HG02642 (cell line): Measurements from ENCODE around the gene MAP10.

Source experiments
- ATAC-seq: cut with Tn5 transposase; IDR thresholded peaks from one replicate; pipeline ENCODE4 v1.9.1; 2021; ENCODE audit warnings: mild to moderate bottlenecking; ENCODE audit not compliant: unreplicated experiment, poor library complexity

Gene MAP10

GRCh38 chr1:232853994-232854797 lies 49.0 kb downstream of the MAP10 start:
- no peak for ATAC-seq

GRCh38 chr1:232854798-232855159 lies 49.6 kb downstream of the MAP10 start:
- ATAC-seq, result no peak

- ATAC-seq, result no peak
Observed at GRCh38 chr1:232856541-232856940, 51.3 kb downstream of the MAP10 start.
